ENCODE data around the gene GXYLT2. TPM values are rescaled to one million over a fixed set of nuclear protein-coding genes. Genes with fewer than 3 reads are reported as not detected.

The GXYLT2 gene
- total and polyA plus RNA-seq, 2 experiments from 2014 or later: 2.0 to 5.8 TPM

GRCh38 chr3:73009750-73010149, 121.9 kb downstream of the GXYLT2 start:
- TF ChIP-seq STAT1 (IDR thresholded peaks at IDR 0.05; ENCODE audit: unreplicated experiment) (no peak), JUNB (IDR thresholded peaks at IDR 0.05; ENCODE audit: unreplicated experiment) (no peak), POLR2AphosphoS5 (IDR thresholded peaks at IDR 0.05; ENCODE audit: low read depth) (no peak), EZH2 (IDR thresholded peaks at IDR 0.05; ENCODE audit: low read depth, unreplicated experiment) (no peak), ZNF114 (CRISPR knock-in tag; IDR thresholded peaks at IDR 0.05) (no peak), NANOG (IDR thresholded peaks at IDR 0.05; ENCODE audit: borderline replicate concordance) (no peak), ZNF331 (CRISPR knock-in tag; IDR thresholded peaks at IDR 0.05; ENCODE audit: low read depth) (no peak), REST (IDR thresholded peaks at IDR 0.05; ENCODE audit: unreplicated experiment) (no peak), CREB1 (CRISPR knock-in tag; IDR thresholded peaks at IDR 0.05; ENCODE audit: low read depth) (no peak), EZH2phosphoT487 (IDR thresholded peaks at IDR 0.05; ENCODE audit: unreplicated experiment) (no peak), CTCF (conservative IDR thresholded peaks at IDR 0.05; ENCODE audit: low read depth in 2 of 2) (no peak)
- TF ChIP-seq, protein P1, sequence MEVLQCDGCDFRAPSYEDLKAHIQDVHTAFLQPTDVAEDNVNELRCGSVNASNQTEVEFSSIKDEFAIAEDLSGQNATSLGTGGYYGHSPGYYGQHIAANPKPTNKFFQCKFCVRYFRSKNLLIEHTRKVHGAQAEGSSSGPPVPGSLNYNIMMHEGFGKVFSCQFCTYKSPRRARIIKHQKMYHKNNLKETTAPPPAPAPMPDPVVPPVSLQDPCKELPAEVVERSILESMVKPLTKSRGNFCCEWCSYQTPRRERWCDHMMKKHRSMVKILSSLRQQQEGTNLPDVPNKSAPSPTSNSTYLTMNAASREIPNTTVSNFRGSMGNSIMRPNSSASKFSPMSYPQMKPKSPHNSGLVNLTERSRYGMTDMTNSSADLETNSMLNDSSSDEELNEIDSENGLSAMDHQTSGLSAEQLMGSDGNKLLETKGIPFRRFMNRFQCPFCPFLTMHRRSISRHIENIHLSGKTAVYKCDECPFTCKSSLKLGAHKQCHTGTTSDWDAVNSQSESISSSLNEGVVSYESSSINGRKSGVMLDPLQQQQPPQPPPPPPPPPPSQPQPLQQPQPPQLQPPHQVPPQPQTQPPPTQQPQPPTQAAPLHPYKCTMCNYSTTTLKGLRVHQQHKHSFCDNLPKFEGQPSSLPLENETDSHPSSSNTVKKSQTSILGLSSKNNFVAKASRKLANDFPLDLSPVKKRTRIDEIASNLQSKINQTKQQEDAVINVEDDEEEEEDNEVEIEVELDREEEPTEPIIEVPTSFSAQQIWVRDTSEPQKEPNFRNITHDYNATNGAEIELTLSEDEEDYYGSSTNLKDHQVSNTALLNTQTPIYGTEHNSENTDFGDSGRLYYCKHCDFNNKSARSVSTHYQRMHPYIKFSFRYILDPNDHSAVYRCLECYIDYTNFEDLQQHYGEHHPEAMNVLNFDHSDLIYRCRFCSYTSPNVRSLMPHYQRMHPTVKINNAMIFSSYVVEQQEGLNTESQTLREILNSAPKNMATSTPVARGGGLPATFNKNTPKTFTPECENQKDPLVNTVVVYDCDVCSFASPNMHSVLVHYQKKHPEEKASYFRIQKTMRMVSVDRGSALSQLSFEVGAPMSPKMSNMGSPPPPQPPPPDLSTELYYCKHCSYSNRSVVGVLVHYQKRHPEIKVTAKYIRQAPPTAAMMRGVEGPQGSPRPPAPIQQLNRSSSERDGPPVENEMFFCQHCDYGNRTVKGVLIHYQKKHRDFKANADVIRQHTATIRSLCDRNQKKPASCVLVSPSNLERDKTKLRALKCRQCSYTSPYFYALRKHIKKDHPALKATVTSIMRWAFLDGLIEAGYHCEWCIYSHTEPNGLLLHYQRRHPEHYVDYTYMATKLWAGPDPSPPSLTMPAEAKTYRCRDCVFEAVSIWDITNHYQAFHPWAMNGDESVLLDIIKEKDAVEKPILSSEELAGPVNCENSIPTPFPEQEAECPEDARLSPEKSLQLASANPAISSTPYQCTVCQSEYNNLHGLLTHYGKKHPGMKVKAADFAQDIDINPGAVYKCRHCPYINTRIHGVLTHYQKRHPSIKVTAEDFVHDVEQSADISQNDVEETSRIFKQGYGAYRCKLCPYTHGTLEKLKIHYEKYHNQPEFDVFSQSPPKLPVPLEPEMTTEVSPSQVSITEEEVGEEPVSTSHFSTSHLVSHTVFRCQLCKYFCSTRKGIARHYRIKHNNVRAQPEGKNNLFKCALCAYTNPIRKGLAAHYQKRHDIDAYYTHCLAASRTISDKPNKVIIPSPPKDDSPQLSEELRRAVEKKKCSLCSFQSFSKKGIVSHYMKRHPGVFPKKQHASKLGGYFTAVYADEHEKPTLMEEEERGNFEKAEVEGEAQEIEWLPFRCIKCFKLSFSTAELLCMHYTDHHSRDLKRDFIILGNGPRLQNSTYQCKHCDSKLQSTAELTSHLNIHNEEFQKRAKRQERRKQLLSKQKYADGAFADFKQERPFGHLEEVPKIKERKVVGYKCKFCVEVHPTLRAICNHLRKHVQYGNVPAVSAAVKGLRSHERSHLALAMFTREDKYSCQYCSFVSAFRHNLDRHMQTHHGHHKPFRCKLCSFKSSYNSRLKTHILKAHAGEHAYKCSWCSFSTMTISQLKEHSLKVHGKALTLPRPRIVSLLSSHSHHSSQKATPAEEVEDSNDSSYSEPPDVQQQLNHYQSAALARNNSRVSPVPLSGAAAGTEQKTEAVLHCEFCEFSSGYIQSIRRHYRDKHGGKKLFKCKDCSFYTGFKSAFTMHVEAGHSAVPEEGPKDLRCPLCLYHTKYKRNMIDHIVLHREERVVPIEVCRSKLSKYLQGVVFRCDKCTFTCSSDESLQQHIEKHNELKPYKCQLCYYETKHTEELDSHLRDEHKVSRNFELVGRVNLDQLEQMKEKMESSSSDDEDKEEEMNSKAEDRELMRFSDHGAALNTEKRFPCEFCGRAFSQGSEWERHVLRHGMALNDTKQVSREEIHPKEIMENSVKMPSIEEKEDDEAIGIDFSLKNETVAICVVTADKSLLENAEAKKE (CRISPR knock-in tag; IDR thresholded peaks at IDR 0.05): no peak
- TF ChIP-seq, protein P2, sequence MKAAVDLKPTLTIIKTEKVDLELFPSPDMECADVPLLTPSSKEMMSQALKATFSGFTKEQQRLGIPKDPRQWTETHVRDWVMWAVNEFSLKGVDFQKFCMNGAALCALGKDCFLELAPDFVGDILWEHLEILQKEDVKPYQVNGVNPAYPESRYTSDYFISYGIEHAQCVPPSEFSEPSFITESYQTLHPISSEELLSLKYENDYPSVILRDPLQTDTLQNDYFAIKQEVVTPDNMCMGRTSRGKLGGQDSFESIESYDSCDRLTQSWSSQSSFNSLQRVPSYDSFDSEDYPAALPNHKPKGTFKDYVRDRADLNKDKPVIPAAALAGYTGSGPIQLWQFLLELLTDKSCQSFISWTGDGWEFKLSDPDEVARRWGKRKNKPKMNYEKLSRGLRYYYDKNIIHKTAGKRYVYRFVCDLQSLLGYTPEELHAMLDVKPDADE (IDR thresholded peaks at IDR 0.05): no peak
- ATAC-seq: no peak
- peaks cover 37% of the 10 kb centered on the region for H3K36me3 Mint-ChIP-seq (ENCODE audit: low read depth)

More at GRCh38 chr3:73009750-73010149, 121.9 kb downstream of the GXYLT2 start:
- H3F3A ChIP-seq (replicated peaks; ENCODE audit: low read depth): no peaks in the 10 kb centered on the region
- H3K27me3 ChIP-seq (ENCODE audit: insufficient read depth): no peaks in the 10 kb centered on the region
- Mint-ChIP-seq H3K4me3 (no peak overlapping the region), H3K27ac (no peak overlapping the region), H3K4me1 (peaks cover 39% of the 10 kb centered on the region), H3K27me3 (ENCODE audit: insufficient read depth, low read depth, poor library complexity) (peaks cover 5% of the 10 kb centered on the region), H3K9me3 (no peaks in the 10 kb centered on the region)
- H2AFZ ChIP-seq: no peak overlapping the region
- peaks cover 90% of the 10 kb centered on the region for H4K20me1 ChIP-seq (replicated peaks; ENCODE audit: insufficient read depth)
- H3K4me1 ChIP-seq (ENCODE audit: insufficient read depth): peaks cover 18% of the 10 kb centered on the region
- no peak overlapping the region for H3K4me3 ChIP-seq
- no peak overlapping the region for H3K4me2 ChIP-seq
- DNase-seq (ENCODE audit: low spot score): no peak
- H3K27ac ChIP-seq (ENCODE audit: low read depth): no peak overlapping the region
- peaks cover 5% of the 10 kb centered on the region; the same call in 1 of the 2 replicates for H3K36me3 ChIP-seq (ENCODE audit: insufficient read depth)
- H3K79me2 ChIP-seq (replicated peaks; ENCODE audit: insufficient read depth): no peaks in the 10 kb centered on the region; the same call in 1 of the 2 replicates
- no peaks in the 10 kb centered on the region for H3K9me2 ChIP-seq (ENCODE audit: insufficient read depth)

Measured in GM23338 (cell line).